K562 (cell line): ENCODE results near the gene SHISA2.

ENCODE experiments used
- DPF2 ChIP-seq: fragments of 450-650 bp; IDR thresholded peaks from 2 replicates; pipeline ENCODE4 v1.6.1; 2016
- ELF4 ChIP-seq: fragments of 450-650 bp; formaldehyde crosslinking; IDR thresholded peaks from 2 replicates; pipeline ENCODE4 v1.4.0; 2022; ENCODE audit warnings: missing genetic modification characterization
- EZH2 ChIP-seq: IDR thresholded peaks from 2 replicates; pipeline ENCODE4 v1.6.1; 2012; ENCODE audit warnings: low read depth, mild to moderate bottlenecking, inconsistent platforms, low read length, borderline replicate concordance
- KLF1 ChIP-seq: fragments of 450-650 bp; IDR thresholded peaks from 2 replicates; pipeline ENCODE4 v1.6.1; 2016; ENCODE audit warnings: missing genetic modification characterization, missing compliant biosample characterization
- MTA2 ChIP-seq: fragments of 450-650 bp; IDR thresholded peaks from 2 replicates; pipeline ENCODE4 v1.6.1; 2016; ENCODE audit warnings: low read depth
- POLR2A ChIP-seq: fragments of 450-650 bp; conservative IDR thresholded peaks from 2 replicates; pipeline ENCODE4 v1.6.1; 2016
- RAD21 ChIP-seq, 2 experiments: fragments of 250-450 bp in 1 of 2; fragments of 450-650 bp in 1 of 2; sonication (Bioruptor Pico) in 1 of 2; formaldehyde crosslinking in 1 of 2; IDR thresholded peaks in 1 of 2; conservative IDR thresholded peaks in 1 of 2; 2 replicates each; pipeline versions ENCODE4 v1.4.0 to v1.8.0; 2020 to 2022; ENCODE audit warnings: mild to moderate bottlenecking in 2 of 2, moderate library complexity in 1 of 2
- SIX5 ChIP-seq, 2 experiments: IDR thresholded peaks; 2 replicates each; pipeline ENCODE4 v1.6.1; 2011; ENCODE audit warnings: low read length in 2 of 2, borderline replicate concordance in 1 of 2, low read depth in 1 of 2, mild to moderate bottlenecking in 1 of 2, moderate library complexity in 1 of 2; ENCODE audit not compliant: insufficient read depth in 1 of 2
- ZNF140 ChIP-seq: fragments of 250-450 bp; sonication (Bioruptor Pico); IDR thresholded peaks from 2 replicates; pipeline ENCODE4 v1.8.0; 2021; ENCODE audit warnings: moderate library complexity, mild to moderate bottlenecking, inconsistent platforms
- ZNF766 ChIP-seq: fragments of 200-800 bp; sonication (Bioruptor generic); conservative IDR thresholded peaks from 2 replicates; pipeline ENCODE4 v1.6.1; 2016; ENCODE audit warnings: missing genetic modification characterization, missing compliant biosample characterization
- TF ChIP-seq, protein P1 (sequence below), 3 experiments: IDR thresholded peaks in 2 of 3; conservative IDR thresholded peaks in 1 of 3; 2 replicates each; pipeline ENCODE4 v1.5.1; 2011 to 2012; ENCODE audit warnings: low read length in 3 of 3, mild to moderate bottlenecking in 3 of 3, control low read depth in 2 of 3, improper control_type of control experiment in 1 of 3, inconsistent platforms in 1 of 3, low read depth in 1 of 3, mixed read lengths in 1 of 3, moderate library complexity in 1 of 3; ENCODE audit not compliant: insufficient read depth in 2 of 3
- TF ChIP-seq, protein P2 (sequence below), 2 experiments: fragments of 450-650 bp in 1 of 2; sonication (generic) in 1 of 2; formaldehyde crosslinking in 1 of 2; IDR thresholded peaks in 1 of 2; conservative IDR thresholded peaks in 1 of 2; 2 replicates each; pipeline versions ENCODE4 v1.6.1 to v1.8.1; 2016 to 2023; ENCODE audit warnings: mild to moderate bottlenecking in 2 of 2, moderate library complexity in 2 of 2, inconsistent platforms in 1 of 2, missing genetic modification reagents in 1 of 2
- TF ChIP-seq, protein P3 (sequence below): sonication (generic); formaldehyde crosslinking; IDR thresholded peaks from 2 replicates; pipeline ENCODE4 v1.8.1; 2023; ENCODE audit warnings: mild to moderate bottlenecking, missing genetic modification reagents

GRCh38 chr13:26095338-26095737, 43.5 kb upstream of the SHISA2 start:
- TF ChIP-seq ELF4 (no peak), EZH2 (no peak), MTA2 (no peak), POLR2A (no peak), SIX5 (IDR thresholded peaks at IDR 0.05; ENCODE audit: borderline replicate concordance in 1 of 2, insufficient read depth in 1 of 2, low read depth in 1 of 2, low read length in 2 of 2) (no peak), KLF1 (tag) (no peak), RAD21 (CRISPR knock-in tag; conservative IDR thresholded peaks at IDR 0.05 in 1 of 2, IDR thresholded peaks at IDR 0.05 in 1 of 2) (no peak), ZNF140 (CRISPR knock-in tag) (no peak), DPF2 (no peak), ZNF766 (CRISPR knock-in tag) (no peak)
- TF ChIP-seq, protein P1, sequence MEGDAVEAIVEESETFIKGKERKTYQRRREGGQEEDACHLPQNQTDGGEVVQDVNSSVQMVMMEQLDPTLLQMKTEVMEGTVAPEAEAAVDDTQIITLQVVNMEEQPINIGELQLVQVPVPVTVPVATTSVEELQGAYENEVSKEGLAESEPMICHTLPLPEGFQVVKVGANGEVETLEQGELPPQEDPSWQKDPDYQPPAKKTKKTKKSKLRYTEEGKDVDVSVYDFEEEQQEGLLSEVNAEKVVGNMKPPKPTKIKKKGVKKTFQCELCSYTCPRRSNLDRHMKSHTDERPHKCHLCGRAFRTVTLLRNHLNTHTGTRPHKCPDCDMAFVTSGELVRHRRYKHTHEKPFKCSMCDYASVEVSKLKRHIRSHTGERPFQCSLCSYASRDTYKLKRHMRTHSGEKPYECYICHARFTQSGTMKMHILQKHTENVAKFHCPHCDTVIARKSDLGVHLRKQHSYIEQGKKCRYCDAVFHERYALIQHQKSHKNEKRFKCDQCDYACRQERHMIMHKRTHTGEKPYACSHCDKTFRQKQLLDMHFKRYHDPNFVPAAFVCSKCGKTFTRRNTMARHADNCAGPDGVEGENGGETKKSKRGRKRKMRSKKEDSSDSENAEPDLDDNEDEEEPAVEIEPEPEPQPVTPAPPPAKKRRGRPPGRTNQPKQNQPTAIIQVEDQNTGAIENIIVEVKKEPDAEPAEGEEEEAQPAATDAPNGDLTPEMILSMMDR (IDR thresholded peaks at IDR 0.05 in 2 of 3, conservative IDR thresholded peaks at IDR 0.05 in 1 of 3; ENCODE audit: insufficient read depth in 2 of 3, low read depth in 1 of 3, low read length in 3 of 3): no peak; a peak in 1 of 6 replicates
- TF ChIP-seq, protein P2, sequence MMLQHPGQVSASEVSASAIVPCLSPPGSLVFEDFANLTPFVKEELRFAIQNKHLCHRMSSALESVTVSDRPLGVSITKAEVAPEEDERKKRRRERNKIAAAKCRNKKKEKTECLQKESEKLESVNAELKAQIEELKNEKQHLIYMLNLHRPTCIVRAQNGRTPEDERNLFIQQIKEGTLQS (IDR thresholded peaks at IDR 0.05): no peak
- TF ChIP-seq, protein P2 (CRISPR knock-in tag; conservative IDR thresholded peaks at IDR 0.05): no peak
- TF ChIP-seq, protein P3, sequence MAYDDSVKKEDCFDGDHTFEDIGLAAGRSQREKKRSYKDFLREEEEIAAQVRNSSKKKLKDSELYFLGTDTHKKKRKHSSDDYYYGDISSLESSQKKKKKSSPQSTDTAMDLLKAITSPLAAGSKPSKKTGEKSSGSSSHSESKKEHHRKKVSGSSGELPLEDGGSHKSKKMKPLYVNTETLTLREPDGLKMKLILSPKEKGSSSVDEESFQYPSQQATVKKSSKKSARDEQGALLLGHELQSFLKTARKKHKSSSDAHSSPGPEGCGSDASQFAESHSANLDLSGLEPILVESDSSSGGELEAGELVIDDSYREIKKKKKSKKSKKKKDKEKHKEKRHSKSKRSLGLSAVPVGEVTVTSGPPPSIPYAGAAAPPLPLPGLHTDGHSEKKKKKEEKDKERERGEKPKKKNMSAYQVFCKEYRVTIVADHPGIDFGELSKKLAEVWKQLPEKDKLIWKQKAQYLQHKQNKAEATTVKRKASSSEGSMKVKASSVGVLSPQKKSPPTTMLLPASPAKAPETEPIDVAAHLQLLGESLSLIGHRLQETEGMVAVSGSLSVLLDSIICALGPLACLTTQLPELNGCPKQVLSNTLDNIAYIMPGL (CRISPR knock-in tag): no peak
